DMS153 treated with DMSO at 0.1 percent for 48 hours (cell line): ENCODE measurements around the gene POLR1C.
"Not testable (repeated sequence)": the region's sequence is repeated elsewhere in the genome, so short reads cannot be mapped to it uniquely, and the experiment has no call there.

ENCODE experiments used
- DNase-seq: peaks from one replicate; lab custom pipeline; 2025; ENCODE audit not compliant: unreplicated experiment; lab: John Stamatoyannopoulos, UW

POLR1C gene

GRCh38 chr6:43516697-43517504 lies at the start of gene POLR1C, which contains the start of gene YIPF3:
TSS of gene POLR1C (plus strand) at chr6:43517089. CDS start at chr6:43517110, 21 bp downstream.
TSS of gene YIPF3 (minus strand) at chr6:43516926. CDS start at chr6:43516807, 119 bp downstream.
- DNase-seq: peak; percentile 95

- DNase-seq: not testable (repeated sequence)
Measured at GRCh38 chr6:43467265-43467664, 49.6 kb upstream of the POLR1C start.

DNA sequence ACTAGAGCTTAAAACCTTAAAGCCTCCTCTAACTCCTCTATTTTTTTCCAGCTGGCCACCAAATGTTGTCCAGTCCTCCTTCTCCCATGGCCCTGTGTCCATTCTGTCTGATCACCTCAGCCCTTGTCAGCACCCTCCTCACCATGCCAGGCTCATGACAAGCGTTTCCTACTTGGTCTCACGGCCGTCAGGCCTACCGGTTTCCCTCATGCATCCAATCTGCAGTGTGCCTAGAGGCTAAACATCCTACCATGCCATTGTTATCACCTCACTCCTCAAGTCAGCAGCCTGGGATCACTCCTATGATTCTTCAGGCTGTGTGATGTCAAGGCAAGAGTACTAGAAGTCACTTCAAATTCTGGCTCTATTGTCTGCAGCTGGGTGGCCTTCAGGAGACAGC lies 49.1 kb upstream of the POLR1C start:
- DNase-seq: no peak

DNA sequence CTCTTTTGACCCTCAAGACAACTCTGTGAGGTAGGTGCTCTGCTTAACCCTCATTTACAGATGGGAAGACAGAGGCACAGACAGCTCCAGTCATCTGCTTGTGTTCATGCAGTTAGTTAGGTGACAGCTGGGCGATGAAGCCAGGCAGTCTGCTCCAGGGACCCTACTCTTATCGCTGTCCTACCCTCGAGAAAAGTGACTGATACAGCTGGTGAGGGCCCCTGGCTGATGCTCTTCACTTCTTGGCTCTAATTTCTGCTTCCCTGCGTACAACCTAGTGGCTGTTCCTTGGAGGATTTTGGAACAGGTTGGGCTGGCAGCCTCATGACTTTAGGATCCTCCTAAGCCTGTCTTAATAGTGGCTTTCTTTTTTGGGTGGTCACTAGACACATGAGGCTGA lies 48.6 kb upstream of the POLR1C start:
- DNase-seq: no peak

GRCh38 chr6:43468748-43469681 lies 47.9 kb upstream of the POLR1C start:
- DNase-seq: no peak

GRCh38 chr6:43469947-43470346 lies 46.9 kb upstream of the POLR1C start:
- DNase-seq: no peak

- no peak for DNase-seq
Measured at GRCh38 chr6:43471399-43471798, 45.5 kb upstream of the POLR1C start.

- DNase-seq: no peak
Measured at GRCh38 chr6:43472515-43472914, 44.4 kb upstream of the POLR1C start.

GRCh38 chr6:43475516-43475915 lies 41.4 kb upstream of the POLR1C start:
- DNase-seq: no peak

DNA sequence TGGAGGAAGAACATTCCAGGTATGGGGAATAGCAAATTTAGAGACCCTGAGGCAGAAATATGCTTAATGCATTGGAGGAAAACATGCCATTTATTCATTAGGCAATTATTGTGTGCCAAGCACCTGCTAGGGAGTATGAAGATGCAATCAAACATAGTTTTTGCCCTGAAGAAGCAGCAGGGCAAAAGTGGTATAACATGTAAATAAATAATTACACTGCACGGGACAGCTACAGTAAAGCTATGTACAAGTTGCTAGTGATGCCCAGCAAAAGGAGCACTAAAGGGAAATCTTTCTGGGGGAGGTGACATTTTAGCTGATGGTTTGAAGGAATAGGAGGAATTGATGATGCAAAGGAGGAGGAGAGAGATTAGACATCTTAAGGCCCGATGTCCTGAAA lies 40.1 kb upstream of the POLR1C start:
- no peak for DNase-seq

DNA sequence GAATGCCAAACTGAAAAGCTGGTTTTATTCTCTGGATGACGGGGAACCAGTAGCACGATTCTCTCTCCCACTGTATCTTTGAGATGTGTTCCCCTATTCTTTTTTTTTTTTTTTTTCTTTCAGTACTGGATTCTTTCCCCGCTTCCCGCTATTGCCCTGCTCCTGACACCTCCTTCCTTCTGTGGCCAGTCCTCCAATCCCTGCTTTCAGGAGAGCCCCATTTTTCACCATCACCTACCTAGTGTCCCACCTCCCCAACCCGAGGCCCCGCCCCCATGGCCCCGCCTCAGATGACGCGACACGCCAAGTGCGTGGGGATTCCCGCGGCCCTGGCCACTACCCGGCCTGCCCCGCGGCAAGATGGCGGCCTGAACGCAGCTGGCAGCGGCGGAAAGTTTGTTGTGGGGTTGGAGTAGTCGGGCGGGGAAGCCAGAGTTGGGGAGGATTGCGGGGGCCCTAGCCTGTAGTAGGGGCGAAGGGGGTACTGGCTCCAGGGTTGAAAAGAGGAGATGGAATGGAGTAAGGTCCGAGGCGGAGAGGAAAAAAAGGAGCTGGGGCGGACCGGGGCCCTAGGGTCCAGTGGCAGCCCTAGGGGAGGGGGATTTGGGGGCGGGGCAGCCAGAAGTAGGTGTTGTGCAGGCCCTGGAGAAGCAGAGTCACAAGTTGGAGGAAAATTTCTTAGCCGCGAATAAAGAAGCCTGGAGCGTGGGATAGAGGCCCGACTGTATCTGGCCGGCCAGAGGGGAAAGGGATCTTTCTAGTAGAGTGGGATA lies 39.5 kb upstream of the POLR1C start, which contains the start of gene TJAP1:
TSS of gene TJAP1 (plus strand) at position 336 of the 773 bp plus-strand sequence. CDS start 21,432 bp downstream, outside the sequence.
- peak; percentile 75 for DNase-seq

- no peak for DNase-seq
Measured at GRCh38 chr6:43478008-43478372, 38.9 kb upstream of the POLR1C start.

GRCh38 chr6:43481075-43481474 lies 35.8 kb upstream of the POLR1C start:
- no peak for DNase-seq

GRCh38 chr6:43481591-43482236 lies 35.2 kb upstream of the POLR1C start:
- DNase-seq: no peak

GRCh38 chr6:43488667-43489276 lies 28.1 kb upstream of the POLR1C start:
- DNase-seq: no peak

DNA sequence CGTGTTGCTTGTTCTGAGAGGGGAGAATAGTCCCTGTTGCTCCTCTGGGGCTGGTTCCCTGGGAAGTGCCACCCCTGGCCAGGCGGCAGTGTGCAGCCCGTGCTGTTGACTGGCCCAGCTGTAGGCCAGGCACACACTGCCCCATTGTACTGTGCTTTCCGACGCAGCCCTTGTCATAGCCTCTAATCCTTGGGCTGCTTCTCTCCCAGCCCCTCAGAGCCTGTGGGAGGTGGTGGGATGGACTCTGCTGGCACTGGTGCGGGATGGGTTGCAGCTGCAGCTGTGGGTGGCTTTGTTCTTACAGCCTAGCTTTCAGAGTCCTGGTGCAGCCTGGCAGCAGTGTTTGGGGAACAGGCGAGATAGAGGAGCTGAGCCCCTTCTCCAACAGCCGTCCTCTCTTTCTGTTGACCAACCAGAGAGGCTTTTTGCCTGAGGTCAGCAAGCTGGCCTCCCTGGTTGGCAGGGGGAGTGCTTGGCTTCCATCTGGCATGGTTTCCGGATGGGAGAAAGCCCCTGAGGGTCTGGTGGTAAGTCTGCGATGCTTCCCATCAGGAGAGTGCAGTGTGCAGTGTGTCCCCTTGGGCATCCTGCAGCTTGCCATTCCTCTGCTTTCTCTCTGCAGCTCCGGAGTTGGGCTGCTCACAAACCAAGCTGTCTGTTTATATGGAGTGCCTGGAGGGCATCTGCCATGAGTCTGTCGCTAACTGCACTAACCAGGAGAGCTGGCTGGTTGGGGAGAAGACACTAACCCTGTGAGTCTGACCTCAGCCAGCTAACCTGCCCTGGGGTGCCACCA lies 27.4 kb upstream of the POLR1C start:
- DNase-seq: no peak

DNA sequence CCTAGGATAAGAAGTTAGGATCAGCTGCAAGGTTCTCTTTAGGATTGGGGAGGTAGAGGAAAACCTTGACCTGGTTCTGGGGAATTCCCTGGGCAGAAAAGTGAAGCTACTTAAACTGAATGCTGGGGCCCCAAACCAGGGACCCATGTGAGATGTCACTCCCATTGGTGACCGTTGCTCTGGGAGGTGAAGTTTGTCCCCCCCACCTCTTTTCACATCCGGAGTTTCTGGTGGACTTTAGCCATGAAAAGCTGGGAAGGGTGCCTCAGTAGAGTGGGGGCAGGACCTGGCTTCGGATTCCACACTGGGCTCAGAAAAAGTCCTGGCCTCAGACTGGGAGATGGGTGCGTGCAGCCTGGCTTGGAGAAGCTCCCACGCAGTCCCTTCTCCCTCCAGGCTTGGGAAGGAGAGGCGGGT lies 26.4 kb upstream of the POLR1C start:
- no peak for DNase-seq

DNA sequence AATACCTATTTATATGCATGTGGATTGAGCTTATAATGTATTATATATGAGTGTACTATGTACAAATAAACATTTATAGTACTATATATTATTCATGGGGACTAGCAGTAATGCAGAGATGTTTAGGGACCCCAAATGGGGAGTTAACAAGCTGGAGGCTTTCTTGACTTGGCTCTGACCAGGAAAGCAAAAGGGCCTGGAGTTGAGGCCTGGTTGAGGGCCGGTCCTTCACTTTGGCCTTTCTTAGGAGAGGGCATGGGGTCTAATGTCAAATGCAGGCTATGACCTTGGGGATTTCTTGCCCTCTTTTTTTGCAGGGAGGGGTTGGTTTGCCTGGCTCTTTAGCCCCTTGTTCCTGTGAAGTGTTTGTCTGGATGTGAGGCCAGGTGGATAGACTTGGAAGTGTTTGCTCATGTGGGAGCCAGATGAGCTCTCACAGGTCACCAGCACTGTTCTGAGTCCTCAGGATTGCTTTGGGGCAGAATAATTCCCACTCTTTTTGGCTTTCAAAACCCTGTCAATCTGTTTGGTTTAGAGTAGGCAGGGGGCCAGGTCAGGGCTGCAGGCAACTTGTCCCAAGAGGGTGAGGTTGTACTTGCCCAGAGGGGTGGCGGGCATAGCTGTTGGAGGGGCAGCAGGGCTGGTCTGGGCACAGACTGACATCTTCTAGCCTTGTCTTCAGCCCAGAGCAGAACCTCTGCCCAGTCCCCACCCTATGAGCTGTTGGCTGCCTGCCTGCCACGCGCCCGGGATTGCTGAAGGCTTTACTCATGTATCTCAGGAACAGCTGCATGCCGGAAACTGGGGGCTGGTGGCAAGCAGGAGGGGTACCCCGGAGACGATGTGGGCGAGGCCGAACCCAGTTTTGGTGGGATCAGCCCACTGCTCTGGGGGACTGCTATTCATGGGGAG lies 24.9 kb upstream of the POLR1C start:
- DNase-seq: no peak
